SK-N-SH (cell line): ENCODE measurements around the gene P2RX2. TPM values are rescaled to one million over a fixed set of nuclear protein-coding genes. Genes with fewer than 3 reads are reported as not detected.

Experiments
- CTCF ChIA-PET: fragments of 300-600, 350-600 bp; formaldehyde crosslinking; extraction: SDS; loops from one replicate; lab custom pipeline; 2021; lab: Yijun Ruan, JAX
- POLR2A ChIA-PET: fragments of 350-600 bp; sonication (Branson Sonifier 250); formaldehyde crosslinking; extraction: SDS; loops from one replicate; lab custom pipeline; 2020; ENCODE audit warnings: antibody characterized with exemption, inconsistent platforms; lab: Yijun Ruan, JAX
- DNase-seq: peaks from one replicate; pipeline ENCODE4 v3.0.0; 2012
- H2AFZ ChIP-seq: fragments of 200-600 bp; sonication (generic); 2 replicates; pipeline ENCODE4 v1.8.1; 2016; ENCODE audit warnings: antibody characterized with exemption, mild to moderate bottlenecking, low read depth
- H3F3A ChIP-seq: fragments of 200-600 bp; sonication (generic); replicated peaks from 2 replicates; pipeline ENCODE3; 2016; ENCODE audit warnings: antibody characterized with exemption, mild to moderate bottlenecking; ENCODE audit not compliant: insufficient read depth
- H3K27ac ChIP-seq, 2 experiments: fragments of 200-500 bp in 1 of 2; fragments of 200-600 bp in 1 of 2; sonication (Bioruptor generic) in 1 of 2; sonication (generic), shearing (Covaris generic) in 1 of 2; 2 replicates each; pipeline versions ENCODE4 v1.5.1 to v1.6.1; 2014 to 2016; ENCODE audit warnings: low read depth in 2 of 2, inconsistent platforms in 1 of 2, low read length in 1 of 2, mild to moderate bottlenecking in 1 of 2, mixed read lengths in 1 of 2
- H3K27me3 ChIP-seq: fragments of 200-600 bp; sonication (generic), shearing (Covaris generic); 2 replicates; pipeline ENCODE4 v1.6.1; 2016; ENCODE audit warnings: mixed run types; ENCODE audit not compliant: insufficient read depth
- H3K36me3 ChIP-seq, 2 experiments: fragments of 200-500 bp in 1 of 2; fragments of 200-600 bp in 1 of 2; sonication (Bioruptor generic) in 1 of 2; sonication (generic) in 1 of 2; replicated peaks in 1 of 2; 2 replicates each; pipeline versions ENCODE3 to v1.5.1; 2014 to 2016; ENCODE audit warnings: low read length in 1 of 2, mild to moderate bottlenecking in 1 of 2; ENCODE audit not compliant: insufficient read depth in 2 of 2, control insufficient read depth in 1 of 2
- H3K4me1 ChIP-seq, 2 experiments: fragments of 200-500 bp in 1 of 2; fragments of 200-600 bp in 1 of 2; sonication (Bioruptor generic) in 1 of 2; sonication (generic), shearing (Covaris generic) in 1 of 2; 2 replicates each; pipeline versions ENCODE4 v1.5.1 to v1.6.1; 2014 to 2016; ENCODE audit warnings: low read depth in 1 of 2, low read length in 1 of 2, mixed run types in 1 of 2; ENCODE audit not compliant: insufficient read depth in 2 of 2, control insufficient read depth in 1 of 2
- H3K4me2 ChIP-seq: fragments of 200-600 bp; sonication (generic), shearing (Covaris generic); 2 replicates; pipeline ENCODE4 v1.6.1; 2017; ENCODE audit warnings: mixed run types
- H3K4me3 ChIP-seq, 2 experiments: fragments of 200-500 bp in 1 of 2; fragments of 200-600 bp in 1 of 2; sonication (Bioruptor generic) in 1 of 2; sonication (generic), shearing (Covaris generic) in 1 of 2; 2 replicates each; pipeline versions ENCODE4 v1.5.1 to v1.8.1; 2014 to 2016; ENCODE audit warnings: low read depth in 2 of 2, inconsistent platforms in 1 of 2, low read length in 1 of 2, mild to moderate bottlenecking in 1 of 2, mixed read lengths in 1 of 2, moderate library complexity in 1 of 2
- H3K79me2 ChIP-seq: fragments of 200-600 bp; sonication (generic); 2 replicates; pipeline ENCODE4 v1.8.1; 2017; ENCODE audit warnings: mild to moderate bottlenecking; ENCODE audit not compliant: insufficient read depth
- H3K9ac ChIP-seq: fragments of 200-600 bp; sonication (generic); 2 replicates; pipeline ENCODE4 v1.6.1; 2017; ENCODE audit warnings: mixed run types
- H3K9me2 ChIP-seq: fragments of 200-600 bp; sonication (generic); 2 replicates; pipeline ENCODE4 v1.6.1; 2017; ENCODE audit warnings: mixed run types
- H3K9me3 ChIP-seq: fragments of 200-600 bp; sonication (generic); 2 replicates; pipeline ENCODE4 v1.6.1; 2017; ENCODE audit warnings: mixed run types, mild to moderate bottlenecking, moderate library complexity
- H4K20me1 ChIP-seq: fragments of 200-600 bp; sonication (generic); 2 replicates; pipeline ENCODE4 v1.6.1; 2017; ENCODE audit warnings: mild to moderate bottlenecking, mixed run types; ENCODE audit not compliant: insufficient read depth
- CHD2 ChIP-seq: fragments of 150-350 bp; IDR thresholded peaks from 2 replicates; pipeline ENCODE4 v1.6.1; 2018; ENCODE audit warnings: low read length; ENCODE audit not compliant: partially characterized antibody
- EP300 ChIP-seq, 2 experiments: IDR thresholded peaks; 2 replicates each; pipeline versions ENCODE4 v1.4.0 to v1.6.1; 2012; ENCODE audit warnings: borderline replicate concordance in 1 of 2, low read depth in 1 of 2, low read length in 1 of 2
- EZH2phosphoT487 ChIP-seq: fragments of 200-600 bp; sonication (generic); IDR thresholded peaks from 2 replicates; pipeline ENCODE4 v1.6.1; 2017; ENCODE audit warnings: low read depth, mixed run types, mild to moderate bottlenecking, antibody characterized with exemption, moderate library complexity, borderline replicate concordance
- FOXJ3 ChIP-seq: sonication (generic); formaldehyde crosslinking; IDR thresholded peaks from 2 replicates; pipeline ENCODE4 v1.5.1; 2020; ENCODE audit warnings: mild to moderate bottlenecking, missing genetic modification reagents
- GATA2 ChIP-seq: sonication (generic); formaldehyde crosslinking; IDR thresholded peaks from 2 replicates; pipeline ENCODE4 v1.5.0; 2020; ENCODE audit warnings: mild to moderate bottlenecking, missing genetic modification reagents
- MXI1 ChIP-seq: IDR thresholded peaks from 2 replicates; pipeline ENCODE4 v1.6.1; 2012; ENCODE audit warnings: mild to moderate bottlenecking, low read depth, low read length, improper control_type of control experiment
- NRF1 ChIP-seq: IDR thresholded peaks from 2 replicates; pipeline ENCODE4 v1.6.1; 2012; ENCODE audit warnings: low read depth, mild to moderate bottlenecking, low read length
- PBX3 ChIP-seq: IDR thresholded peaks from 2 replicates; pipeline ENCODE4; 2012
- RAD21 ChIP-seq: IDR thresholded peaks from 2 replicates; pipeline ENCODE4 v1.6.1; 2012; ENCODE audit warnings: mild to moderate bottlenecking, low read length
- RCOR1 ChIP-seq: fragments of 150-350 bp; IDR thresholded peaks from 2 replicates; pipeline ENCODE4 v1.6.1; 2017; ENCODE audit warnings: antibody characterized with exemption, low read length
- RXRA ChIP-seq: IDR thresholded peaks from 2 replicates; pipeline ENCODE4 v1.4.0; 2012; ENCODE audit warnings: low read depth, mild to moderate bottlenecking, borderline replicate concordance
- USF1 ChIP-seq: IDR thresholded peaks from 2 replicates; pipeline ENCODE4 v1.4.0; 2012; ENCODE audit warnings: low read depth, borderline replicate concordance
- YY1 ChIP-seq: IDR thresholded peaks from 2 replicates; pipeline ENCODE4 v1.4.0; 2012; ENCODE audit warnings: low read depth, mild to moderate bottlenecking
- WGBS: methylation state at CpG from one replicate; pipeline ENCODE4 v1.1.6; 2017; ENCODE audit warnings: low lambda C conversion rate; 5-methylcytosine and 5-hydroxymethylcytosine counted together
- polyA plus RNA-seq, 3 experiments: library from polyadenylated mRNA; depleted of rRNA; stranded (reverse); fragments of >200 nt; gene quantifications; 2 replicates each; pipeline ENCODE4 v1.2.3, GENCODE V29; 2012
- TF ChIP-seq, protein P1 (sequence below): IDR thresholded peaks from 2 replicates; pipeline ENCODE4 v1.4.0; 2012; ENCODE audit warnings: low read depth
- TF ChIP-seq, protein P2 (sequence below): fragments of 150-350 bp; IDR thresholded peaks from 2 replicates; pipeline ENCODE4 v1.6.1; 2016; ENCODE audit warnings: mild to moderate bottlenecking, low read depth, low read length
- TF ChIP-seq, protein P3 (sequence below): IDR thresholded peaks from 2 replicates; pipeline ENCODE4 v1.6.1; 2012; ENCODE audit warnings: mild to moderate bottlenecking, low read depth, low read length, moderate library complexity

The P2RX2 gene
- polyA plus RNA-seq, 1 of the 3 experiments (the other 2 are of a cell fraction) = 0.03 TPM

GRCh38 chr12:132617822-132618682 lies 524 bp upstream of the P2RX2 start:
- ChIA-PET CTCF (interaction anchor here (0.8 to 6.2 kb wide), 8 partner anchors 11 to 464 kb away, joined by 3 to 71 read pairs (median 6); no protein-coding TSS in a partner anchor), POLR2A (interaction anchor here (1.0 kb wide), 1 partner anchor 204 kb away, joined by 3 read pairs; no protein-coding TSS in a partner anchor)
- Histone ChIP-seq H3K27me3 (peaks cover 36% of the 10 kb centered on the region), H2AFZ (no peak overlapping the region), H3K36me3 (no peaks in the 10 kb centered on the region), H3F3A (peaks cover 4% of the 10 kb centered on the region), H3K79me2 (no peaks in the 10 kb centered on the region)
- 7% methylated on average over 29 of the region's 51 CpGs for WGBS
- peak; percentile 67 for DNase-seq
- TF ChIP-seq RXRA = no peak
- TF ChIP-seq, protein P1, sequence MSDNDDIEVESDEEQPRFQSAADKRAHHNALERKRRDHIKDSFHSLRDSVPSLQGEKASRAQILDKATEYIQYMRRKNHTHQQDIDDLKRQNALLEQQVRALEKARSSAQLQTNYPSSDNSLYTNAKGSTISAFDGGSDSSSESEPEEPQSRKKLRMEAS = 0 out of 2 replicates have a peak, but pooled peaks have one; percentile 55
- TF ChIP-seq EZH2phosphoT487 = peak; percentile 8; the same call in 1 of the 2 replicates
- no peak for TF ChIP-seq RAD21
- TF ChIP-seq, all 33 proteins: peak for 2
- Histone ChIP-seq H3K9ac (no peak overlapping the region), H3K9me2 (no peaks in the 10 kb centered on the region), H3K9me3 (no peaks in the 10 kb centered on the region), H4K20me1 (no peaks in the 10 kb centered on the region), H3K27ac (no peak overlapping the region), H3K4me2 (no peak overlapping the region; the same call in 1 of the 2 replicates), H3K4me1 (peaks cover 0 to 12% of the 10 kb centered on the region in 2 experiments; a peak in 2 of 4 replicates), H3K4me3 (no peak overlapping the region; a peak in 1 of 4 replicates)

GRCh38 chr12:132619071-132619385 lies 452 bp downstream of the P2RX2 start:
- Histone ChIP-seq H3K36me3 (no peaks in the 10 kb centered on the region), H3K4me2 (no peak overlapping the region), H4K20me1 (no peaks in the 10 kb centered on the region), H3K9me2 (no peaks in the 10 kb centered on the region), H3K79me2 (no peaks in the 10 kb centered on the region), H3F3A (peaks cover 4% of the 10 kb centered on the region), H3K27me3 (peaks cover 36% of the 10 kb centered on the region), H2AFZ (no peak overlapping the region), H3K4me1 (peaks cover 0 to 15% of the 10 kb centered on the region in 2 experiments; a peak in 2 of 4 replicates), H3K9ac (no peak overlapping the region), H3K27ac (no peak overlapping the region), H3K9me3 (no peaks in the 10 kb centered on the region), H3K4me3 (no peak overlapping the region)
- TF ChIP-seq USF1 = no peak
- TF ChIP-seq RAD21 = no peak
- TF ChIP-seq, protein P2, sequence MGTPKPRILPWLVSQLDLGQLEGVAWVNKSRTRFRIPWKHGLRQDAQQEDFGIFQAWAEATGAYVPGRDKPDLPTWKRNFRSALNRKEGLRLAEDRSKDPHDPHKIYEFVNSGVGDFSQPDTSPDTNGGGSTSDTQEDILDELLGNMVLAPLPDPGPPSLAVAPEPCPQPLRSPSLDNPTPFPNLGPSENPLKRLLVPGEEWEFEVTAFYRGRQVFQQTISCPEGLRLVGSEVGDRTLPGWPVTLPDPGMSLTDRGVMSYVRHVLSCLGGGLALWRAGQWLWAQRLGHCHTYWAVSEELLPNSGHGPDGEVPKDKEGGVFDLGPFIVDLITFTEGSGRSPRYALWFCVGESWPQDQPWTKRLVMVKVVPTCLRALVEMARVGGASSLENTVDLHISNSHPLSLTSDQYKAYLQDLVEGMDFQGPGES = no peak
- TF ChIP-seq, protein P1 = no peak
- TF ChIP-seq, protein P3, sequence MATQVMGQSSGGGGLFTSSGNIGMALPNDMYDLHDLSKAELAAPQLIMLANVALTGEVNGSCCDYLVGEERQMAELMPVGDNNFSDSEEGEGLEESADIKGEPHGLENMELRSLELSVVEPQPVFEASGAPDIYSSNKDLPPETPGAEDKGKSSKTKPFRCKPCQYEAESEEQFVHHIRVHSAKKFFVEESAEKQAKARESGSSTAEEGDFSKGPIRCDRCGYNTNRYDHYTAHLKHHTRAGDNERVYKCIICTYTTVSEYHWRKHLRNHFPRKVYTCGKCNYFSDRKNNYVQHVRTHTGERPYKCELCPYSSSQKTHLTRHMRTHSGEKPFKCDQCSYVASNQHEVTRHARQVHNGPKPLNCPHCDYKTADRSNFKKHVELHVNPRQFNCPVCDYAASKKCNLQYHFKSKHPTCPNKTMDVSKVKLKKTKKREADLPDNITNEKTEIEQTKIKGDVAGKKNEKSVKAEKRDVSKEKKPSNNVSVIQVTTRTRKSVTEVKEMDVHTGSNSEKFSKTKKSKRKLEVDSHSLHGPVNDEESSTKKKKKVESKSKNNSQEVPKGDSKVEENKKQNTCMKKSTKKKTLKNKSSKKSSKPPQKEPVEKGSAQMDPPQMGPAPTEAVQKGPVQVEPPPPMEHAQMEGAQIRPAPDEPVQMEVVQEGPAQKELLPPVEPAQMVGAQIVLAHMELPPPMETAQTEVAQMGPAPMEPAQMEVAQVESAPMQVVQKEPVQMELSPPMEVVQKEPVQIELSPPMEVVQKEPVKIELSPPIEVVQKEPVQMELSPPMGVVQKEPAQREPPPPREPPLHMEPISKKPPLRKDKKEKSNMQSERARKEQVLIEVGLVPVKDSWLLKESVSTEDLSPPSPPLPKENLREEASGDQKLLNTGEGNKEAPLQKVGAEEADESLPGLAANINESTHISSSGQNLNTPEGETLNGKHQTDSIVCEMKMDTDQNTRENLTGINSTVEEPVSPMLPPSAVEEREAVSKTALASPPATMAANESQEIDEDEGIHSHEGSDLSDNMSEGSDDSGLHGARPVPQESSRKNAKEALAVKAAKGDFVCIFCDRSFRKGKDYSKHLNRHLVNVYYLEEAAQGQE = no peak
- no peak for TF ChIP-seq RCOR1
- no peak for TF ChIP-seq FOXJ3
- TF ChIP-seq YY1 = no peak
- no peak for TF ChIP-seq CHD2
- TF ChIP-seq EP300 (IDR thresholded peaks at IDR 0.05; ENCODE audit: borderline replicate concordance in 1 of 2, low read depth in 1 of 2, low read length in 1 of 2) = no peak
- TF ChIP-seq MXI1 = no peak
- TF ChIP-seq GATA2 = no peak
- no peak for TF ChIP-seq PBX3
- TF ChIP-seq RXRA = no peak
- no peak for TF ChIP-seq NRF1
- no peak for DNase-seq
- 20% methylated on average over 2 of the region's 28 CpGs for WGBS
- ChIA-PET CTCF (interaction anchor here (0.8 to 2.5 kb wide), 5 partner anchors 18 to 205 kb away, joined by 3 to 10 read pairs (median 7); no protein-coding TSS in a partner anchor), POLR2A (no interaction called here)
